Endothelial cell of umbilical vein (primary cell): ENCODE measurements around the gene ATG10. TPM values are rescaled to one million over a fixed set of nuclear protein-coding genes. Genes with fewer than 3 reads are reported as not detected.

ENCODE experiments used
- BruUV-seq: library from RNA; stranded (reverse); fragments of 400-500 nt; replicated peaks from 2 replicates; lab custom pipeline; 2021; lab: Mats Ljungman, UMichigan
- CTCF ChIA-PET: fragments of 300-600, 350-600 bp; sonication (Branson Sonifier 250); formaldehyde crosslinking; loops from one replicate; lab custom pipeline; 2021; ENCODE audit warnings: antibody characterized with exemption, inconsistent platforms; lab: Charles Lee
- POLR2A ChIA-PET: fragments of 300-600, 350-600 bp; sonication (Branson Sonifier 250); formaldehyde crosslinking; loops from one replicate; lab custom pipeline; 2021; ENCODE audit warnings: antibody characterized with exemption, inconsistent platforms; lab: Charles Lee
- DNase-seq: peaks from one replicate; pipeline ENCODE4 v3.0.0-alpha.2; 2011; ENCODE audit warnings: low read depth, low spot score
- FAIRE-seq: peaks from 2 replicates; lab custom pipeline; 2011; peaks lifted over from hg19 to GRCh38; lab: Jason Lieb, UNC
- H2AFZ ChIP-seq: 2 replicates; pipeline ENCODE4 v1.6.0; 2012; ENCODE audit warnings: low read depth, low read length, control low read depth, inconsistent platforms
- H3K27ac ChIP-seq: 2 replicates; pipeline ENCODE4 v1.5.1; 2011; ENCODE audit warnings: low read depth, mild to moderate bottlenecking, control low read depth, low read length, moderate library complexity; ENCODE audit not compliant: insufficient read depth
- H3K27me3 ChIP-seq, 2 experiments: 2 replicates each; pipeline versions ENCODE4 v1.6.0 to v1.6.1; 2011; ENCODE audit warnings: low read length in 2 of 2, mixed read lengths in 1 of 2; ENCODE audit not compliant: control insufficient read depth in 2 of 2, insufficient read depth in 2 of 2
- H3K36me3 ChIP-seq, 2 experiments: 2 replicates in 1 of 2; 3 replicates in 1 of 2; pipeline ENCODE4 v1.5.1; 2011; ENCODE audit warnings: low read length in 2 of 2, mild to moderate bottlenecking in 1 of 2, moderate library complexity in 1 of 2; ENCODE audit not compliant: control insufficient read depth in 2 of 2, insufficient read depth in 2 of 2; ENCODE audit errors: extremely low read depth in 1 of 2
- H3K4me1 ChIP-seq: 3 replicates; pipeline ENCODE4 v1.5.1; 2011; ENCODE audit warnings: mild to moderate bottlenecking, low read length; ENCODE audit not compliant: control insufficient read depth, insufficient read depth; ENCODE audit errors: extremely low read depth
- H3K4me2 ChIP-seq: 2 replicates; pipeline ENCODE4 v1.6.1; 2011; ENCODE audit warnings: low read length, control low read depth, mixed read lengths; ENCODE audit not compliant: insufficient read depth
- H3K4me3 ChIP-seq, 3 experiments: fragments of 200-600 bp in 1 of 3; sonication (generic), shearing (Covaris generic) in 1 of 3; replicated peaks in 1 of 3; 2 replicates each; pipeline ENCODE4 v1.5.1; 2011 to 2016; ENCODE audit warnings: control low read depth in 3 of 3, low read length in 3 of 3, mild to moderate bottlenecking in 2 of 3, inconsistent platforms in 1 of 3, low read depth in 1 of 3, moderate library complexity in 1 of 3; ENCODE audit not compliant: insufficient read depth in 1 of 3
- H3K79me2 ChIP-seq: 2 replicates; pipeline ENCODE4 v1.6.0; 2012; ENCODE audit warnings: low read length, inconsistent platforms; ENCODE audit not compliant: control insufficient read depth, insufficient read depth
- H3K9ac ChIP-seq: replicated peaks from 2 replicates; pipeline ENCODE3; 2011; ENCODE audit warnings: low read length, control low read depth; ENCODE audit not compliant: insufficient read depth; ENCODE audit errors: extremely low read depth
- H3K9me1 ChIP-seq: replicated peaks from 3 replicates; pipeline ENCODE4 v1.6.0; 2011; ENCODE audit warnings: mild to moderate bottlenecking, low read length; ENCODE audit not compliant: control insufficient read depth, insufficient read depth; ENCODE audit errors: extremely low read depth
- H3K9me3 ChIP-seq: replicated peaks from 2 replicates; pipeline ENCODE4 v1.5.1; 2012; ENCODE audit warnings: low read length, inconsistent platforms; ENCODE audit not compliant: control insufficient read depth, insufficient read depth
- H4K20me1 ChIP-seq: replicated peaks from 2 replicates; pipeline ENCODE3; 2011; ENCODE audit warnings: mild to moderate bottlenecking, low read length; ENCODE audit not compliant: control insufficient read depth, insufficient read depth; ENCODE audit errors: extremely low read depth
- EZH2 ChIP-seq: IDR thresholded peaks from 2 replicates; pipeline ENCODE4 v1.6.1; 2012; ENCODE audit warnings: borderline replicate concordance, low read depth, mild to moderate bottlenecking, moderate library complexity, low read length, inconsistent platforms; ENCODE audit not compliant: severe bottlenecking
- FOS ChIP-seq: IDR thresholded peaks from 2 replicates; pipeline ENCODE4 v1.6.1; 2011; ENCODE audit warnings: mild to moderate bottlenecking, low read length, moderate library complexity, borderline replicate concordance; ENCODE audit not compliant: insufficient read depth
- GATA2 ChIP-seq: IDR thresholded peaks from 2 replicates; pipeline ENCODE4 v1.7.0; 2011; ENCODE audit warnings: low read depth, mild to moderate bottlenecking, moderate library complexity, mixed read lengths, low read length; ENCODE audit not compliant: insufficient read length, insufficient read depth
- JUN ChIP-seq: IDR thresholded peaks from 2 replicates; pipeline ENCODE4 v1.6.1; 2011; ENCODE audit warnings: borderline replicate concordance, low read depth; ENCODE audit not compliant: insufficient read length, insufficient read depth
- MAX ChIP-seq: IDR thresholded peaks from 2 replicates; pipeline ENCODE4 v1.6.1; 2011; ENCODE audit not compliant: insufficient read depth, insufficient read length
- MYC ChIP-seq: IDR thresholded peaks from one replicate; pipeline ENCODE4 v1.6.1; 2011; ENCODE audit warnings: mild to moderate bottlenecking, low read depth, low read length
- POLR2A ChIP-seq: IDR thresholded peaks from 2 replicates; pipeline ENCODE4 v1.6.1; 2012; ENCODE audit warnings: low read depth, mild to moderate bottlenecking, control low read depth, low read length
- POLR2AphosphoS5 ChIP-seq: IDR thresholded peaks from 2 replicates; pipeline ENCODE4 v1.6.1; 2012; ENCODE audit warnings: low read depth, mild to moderate bottlenecking, control low read depth, low read length, moderate library complexity; ENCODE audit not compliant: insufficient read depth
- dilution Hi-C: fragments of 300-500 bp; cut with MboI; formaldehyde crosslinking; loops from one replicate; pipeline ENCODE4 v1.15.0; 2019; ENCODE audit warnings: low sequenced_read_pairs; ENCODE audit not compliant: extremely low pct_ligation_motif_present
- intact Hi-C: fragments of 100-400 bp; cut with micrococcal nuclease; formaldehyde crosslinking; loops from one replicate; pipeline ENCODE4 v1.10.0; 2022
- polyA plus RNA-seq, 4 experiments: library from polyadenylated mRNA; depleted of rRNA in 3 of 4; stranded (reverse) in 3 of 4; unstranded in 1 of 4; fragments of >200 nt; gene quantifications; 2 replicates each; pipeline versions ENCODE4 v1.2.1 to v1.2.3, GENCODE V29; 2011 to 2012; ENCODE audit warnings: missing spikeins in 1 of 4
- total RNA-seq: library from RNA; stranded (reverse); gene quantifications from 2 replicates; pipeline ENCODE4 v1.2.3, GENCODE V29; 2021
- TF ChIP-seq, protein P1 (sequence below), 2 donors: IDR thresholded peaks; 1 replicate in 1 of 2; 2 replicates in 1 of 2; pipeline ENCODE4 v1.5.1; 2011; ENCODE audit warnings: low read length in 2 of 2, mild to moderate bottlenecking in 2 of 2, moderate library complexity in 2 of 2, control low read depth in 1 of 2, inconsistent platforms in 1 of 2, low read depth in 1 of 2; ENCODE audit not compliant: insufficient read depth in 1 of 2; ENCODE audit errors: extremely low read depth in 1 of 2

ATG10 gene
- total and polyA plus RNA-seq, 2 donors (not counting 3 experiments of a cell fraction or from before 2014, with no cell fraction given) = 1.6 to 3.9 TPM

DNA sequence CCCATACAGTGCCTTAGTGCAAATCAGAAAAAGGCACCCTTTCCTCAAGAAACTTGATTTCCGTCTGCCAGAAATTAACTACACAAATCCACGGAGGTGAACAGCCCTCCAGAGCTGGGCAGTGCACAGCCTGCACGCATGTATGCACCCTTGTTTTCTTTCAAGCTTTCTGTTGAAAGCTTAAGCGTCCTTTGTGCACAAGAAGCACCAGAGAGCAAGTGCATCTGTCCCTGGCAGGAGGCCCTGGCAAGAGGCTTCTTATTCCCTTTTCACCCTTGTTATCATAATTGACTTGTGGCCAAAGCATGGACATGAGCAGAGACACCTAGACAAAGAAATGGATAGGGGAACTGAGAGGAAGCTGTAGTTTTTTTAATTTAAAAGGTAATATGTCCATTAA is 47.4 kb upstream of the ATG10 start:
- DNase-seq (no peak), FAIRE-seq (no peak)
- Histone ChIP-seq H3K79me2 (no peaks in the 10 kb centered on the region), H3K9me3 (no peaks in the 10 kb centered on the region), H4K20me1 (no peaks in the 10 kb centered on the region), H3K27ac (no peak overlapping the region), H2AFZ (no peak overlapping the region), H3K4me1 (no peaks in the 10 kb centered on the region), H3K27me3 (no peaks in the 10 kb centered on the region), H3K4me2 (no peak overlapping the region), H3K36me3 (no peaks in the 10 kb centered on the region), H3K4me3 (no peak overlapping the region), H3K9me1 (no peaks in the 10 kb centered on the region), H3K9ac (no peak overlapping the region)
- TF ChIP-seq EZH2 (no peak), POLR2AphosphoS5 (no peak), MAX (no peak), POLR2A (no peak), MYC (no peak), GATA2 (no peak), JUN (no peak), FOS (no peak)
- TF ChIP-seq, protein P1, sequence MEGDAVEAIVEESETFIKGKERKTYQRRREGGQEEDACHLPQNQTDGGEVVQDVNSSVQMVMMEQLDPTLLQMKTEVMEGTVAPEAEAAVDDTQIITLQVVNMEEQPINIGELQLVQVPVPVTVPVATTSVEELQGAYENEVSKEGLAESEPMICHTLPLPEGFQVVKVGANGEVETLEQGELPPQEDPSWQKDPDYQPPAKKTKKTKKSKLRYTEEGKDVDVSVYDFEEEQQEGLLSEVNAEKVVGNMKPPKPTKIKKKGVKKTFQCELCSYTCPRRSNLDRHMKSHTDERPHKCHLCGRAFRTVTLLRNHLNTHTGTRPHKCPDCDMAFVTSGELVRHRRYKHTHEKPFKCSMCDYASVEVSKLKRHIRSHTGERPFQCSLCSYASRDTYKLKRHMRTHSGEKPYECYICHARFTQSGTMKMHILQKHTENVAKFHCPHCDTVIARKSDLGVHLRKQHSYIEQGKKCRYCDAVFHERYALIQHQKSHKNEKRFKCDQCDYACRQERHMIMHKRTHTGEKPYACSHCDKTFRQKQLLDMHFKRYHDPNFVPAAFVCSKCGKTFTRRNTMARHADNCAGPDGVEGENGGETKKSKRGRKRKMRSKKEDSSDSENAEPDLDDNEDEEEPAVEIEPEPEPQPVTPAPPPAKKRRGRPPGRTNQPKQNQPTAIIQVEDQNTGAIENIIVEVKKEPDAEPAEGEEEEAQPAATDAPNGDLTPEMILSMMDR (IDR thresholded peaks at IDR 0.05; ENCODE audit: extremely low read depth in 1 of 2, insufficient read depth in 1 of 2, low read depth in 1 of 2, low read length in 2 of 2) = no peak
- no TSS peak for BruUV-seq
- ChIA-PET POLR2A (no interaction called here), CTCF (interaction anchor here (1.3 kb wide), 1 partner anchor 10 kb away, joined by 3 read pairs; no protein-coding TSS in a partner anchor)
- intact Hi-C loops (no loop called here), dilution Hi-C loops (no loop called here)
